ENCODE data around the gene LRRC75B.
"Not testable (repeated sequence)": the region's sequence is repeated elsewhere in the genome, so short reads cannot be mapped to it uniquely, and the experiment has no call there.

Gene LRRC75B

GRCh38 chr22:24602105-24602749, 9.4 kb upstream of the LRRC75B start:
- DNase-seq: not testable (repeated sequence)

GRCh38 chr22:24601217-24602104, 8.6 kb upstream of the LRRC75B start:
- no peak for DNase-seq

DNA sequence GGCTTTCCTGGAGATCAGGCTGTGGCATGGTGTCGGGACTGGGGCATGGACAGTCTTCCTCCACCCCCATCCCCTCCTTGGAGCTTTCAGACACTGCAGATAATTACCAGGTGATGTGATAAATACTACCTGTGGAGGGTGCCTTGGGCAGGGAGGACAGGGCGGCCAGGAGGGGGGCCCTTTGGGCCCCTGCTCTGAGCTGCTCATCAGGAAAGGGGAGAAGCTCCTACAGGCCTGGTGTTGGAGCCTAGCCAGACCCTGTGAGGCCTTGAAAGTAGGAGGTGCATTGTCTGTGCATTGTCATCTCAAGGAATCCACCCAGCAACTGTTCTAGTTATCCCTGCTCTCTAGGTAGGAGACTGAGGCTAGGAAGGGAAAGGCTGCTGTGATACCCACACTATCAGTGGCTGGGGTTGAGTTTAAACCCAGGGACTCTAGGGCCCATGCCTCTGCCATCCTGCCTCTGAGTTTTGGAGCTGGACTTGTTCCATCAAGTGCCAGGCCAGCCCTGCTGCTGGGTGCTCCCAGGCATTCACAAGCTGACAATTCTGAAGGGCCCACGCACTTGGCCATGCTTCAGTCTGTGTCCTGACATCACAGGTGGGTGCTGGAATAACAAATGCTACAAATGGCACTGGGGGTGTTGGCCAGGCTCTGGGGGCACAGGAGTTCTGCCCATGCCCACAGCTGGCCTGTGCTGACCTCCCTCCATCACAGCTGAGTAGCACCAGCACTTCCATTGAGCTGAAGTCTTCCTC, 7.3 kb upstream of the LRRC75B start:
- DNase-seq: not testable (repeated sequence)

DNA sequence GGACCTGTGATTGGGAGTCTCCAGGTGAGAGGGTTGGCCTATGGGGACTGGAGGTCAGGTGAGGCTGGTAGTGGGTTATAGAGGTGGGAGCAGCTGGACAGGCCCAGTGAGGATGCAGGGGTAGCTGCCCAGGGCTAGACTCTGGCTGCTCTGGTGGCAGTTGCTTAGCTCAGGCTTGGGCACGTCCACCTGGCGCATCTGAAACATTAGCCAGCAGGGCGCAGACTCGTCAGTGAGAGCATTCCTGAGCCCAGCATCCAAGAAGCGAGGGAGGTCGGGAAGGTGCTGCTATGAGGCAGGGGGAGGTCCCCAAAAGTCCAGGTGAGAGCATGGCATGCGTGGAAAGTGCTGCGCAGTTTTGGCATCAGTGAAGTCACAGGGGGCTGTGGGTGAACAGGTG, 6.6 kb upstream of the LRRC75B start:
- no peak for DNase-seq

GRCh38 chr22:24597076-24597475, 4.2 kb upstream of the LRRC75B start:
- not testable (repeated sequence) for DNase-seq

DNA sequence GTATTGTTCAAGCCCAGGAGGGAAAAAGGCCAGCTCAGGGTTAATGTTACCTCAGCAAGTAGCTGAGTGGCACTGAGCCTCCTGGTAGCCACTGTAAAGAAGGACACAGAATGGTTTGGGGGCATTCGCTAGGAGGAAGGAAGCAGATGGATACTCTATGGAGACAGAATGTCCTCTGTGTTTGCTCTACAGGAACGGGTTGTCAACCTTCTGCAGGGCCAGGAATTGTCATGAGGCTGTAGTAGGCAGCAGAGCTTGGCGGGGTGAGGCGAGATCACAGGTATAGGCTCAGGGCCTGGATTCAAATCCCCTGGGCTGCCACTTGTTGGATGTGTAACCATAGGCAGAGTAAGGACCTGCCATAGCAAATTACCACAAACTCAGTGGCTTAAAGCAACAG, 3.0 kb upstream of the LRRC75B start:
- DNase-seq: no peak

DNA sequence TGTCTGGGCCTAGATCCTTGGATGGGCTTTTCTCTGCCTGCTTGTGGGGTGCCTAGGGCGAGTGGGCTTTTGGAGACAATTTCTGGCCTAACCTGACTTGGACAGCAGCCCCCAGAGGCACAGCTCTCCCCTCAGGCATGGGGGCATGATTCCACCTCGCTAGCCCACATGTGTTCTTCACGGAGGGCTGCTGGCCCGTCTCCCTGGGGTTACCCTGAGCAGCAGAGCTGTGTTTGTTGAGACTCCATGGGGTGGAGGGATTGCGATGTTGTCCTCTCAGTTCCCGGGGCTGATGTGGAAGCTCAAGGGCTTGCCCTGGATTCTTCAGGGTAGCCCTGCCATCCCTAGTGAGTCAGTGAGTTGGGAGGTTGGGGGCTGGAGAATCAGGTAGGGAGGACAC, 2.4 kb upstream of the LRRC75B start:
- no peak for DNase-seq

DNA sequence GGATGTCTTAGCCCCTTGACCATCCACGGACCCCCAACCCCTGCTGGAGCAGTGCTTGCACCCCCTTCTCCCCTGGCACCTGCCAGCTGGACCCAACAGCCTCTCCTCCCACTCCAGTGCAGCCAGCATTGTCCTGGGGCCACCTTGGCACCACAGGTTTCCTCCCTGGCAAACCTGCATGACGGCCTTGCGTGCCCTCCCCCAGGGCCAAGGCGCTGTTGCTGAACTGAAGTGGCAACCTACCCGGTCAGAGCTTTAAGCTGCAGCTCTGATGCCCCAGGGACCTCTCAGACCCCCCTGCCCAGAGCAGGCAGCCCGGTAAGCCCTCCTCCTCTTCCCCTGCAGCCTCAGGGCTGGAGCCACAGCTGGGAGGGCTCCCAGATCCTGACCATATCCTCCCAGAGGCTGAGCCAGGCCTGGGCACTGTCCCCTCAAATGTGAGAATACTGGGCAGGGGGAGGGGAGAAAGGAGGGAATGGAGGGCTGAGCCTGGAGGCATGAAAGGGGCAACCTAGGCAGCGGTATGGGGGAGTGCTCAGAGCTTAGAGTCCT, 1.8 kb upstream of the LRRC75B start:
- DNase-seq: no peak

DNA sequence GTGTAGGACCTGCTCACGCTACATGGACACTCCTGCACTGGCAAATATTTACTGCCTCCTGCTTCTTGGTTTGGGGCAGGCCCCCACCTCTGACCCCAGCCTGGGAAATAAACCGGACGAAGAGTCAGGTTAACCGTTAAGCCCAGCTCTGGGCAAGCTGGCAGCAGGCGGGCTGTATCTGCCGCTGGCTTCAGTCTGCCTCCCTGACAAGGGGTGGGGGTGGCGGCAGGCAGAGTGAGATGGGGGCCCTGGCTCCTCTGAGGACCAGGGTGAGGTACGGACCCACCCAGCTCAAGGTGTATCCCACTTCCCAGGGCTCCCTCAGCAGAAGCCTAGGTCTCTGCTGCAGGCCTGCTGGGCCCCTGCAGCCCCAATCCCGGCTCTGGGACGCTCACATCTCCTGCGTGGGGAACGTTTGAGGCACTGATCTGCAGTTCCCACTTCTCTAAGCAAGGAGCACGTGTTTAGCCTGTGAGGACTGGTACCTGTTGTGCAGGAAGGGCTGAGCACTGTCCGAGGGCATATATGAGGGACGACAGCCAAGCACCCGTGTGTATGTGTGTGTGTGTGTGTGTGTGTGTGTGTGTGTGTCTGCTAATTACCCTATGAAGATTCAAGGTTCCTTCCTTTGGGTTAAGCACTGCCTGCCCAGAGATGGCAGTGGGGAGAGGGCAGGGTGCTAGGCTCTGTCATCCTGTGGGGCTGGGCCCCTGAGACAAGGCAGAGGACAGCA, 1.1 kb upstream of the LRRC75B start:
- DNase-seq: no peak

DNA sequence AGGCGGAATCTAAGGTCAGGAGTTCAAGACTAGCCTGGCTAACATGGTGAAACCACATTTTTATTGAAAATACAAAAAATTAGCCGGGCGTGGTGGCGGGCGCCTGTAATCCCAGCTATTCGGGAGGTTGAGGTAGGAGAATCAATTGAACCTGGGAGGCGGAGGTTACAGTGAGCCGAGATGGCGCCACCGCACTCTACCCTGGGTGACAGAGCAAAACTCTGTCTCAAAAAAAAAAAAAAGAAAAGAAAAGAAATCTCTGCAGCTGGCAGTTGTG, 624 bp upstream of the LRRC75B start:
- DNase-seq: not testable (repeated sequence)

DNA sequence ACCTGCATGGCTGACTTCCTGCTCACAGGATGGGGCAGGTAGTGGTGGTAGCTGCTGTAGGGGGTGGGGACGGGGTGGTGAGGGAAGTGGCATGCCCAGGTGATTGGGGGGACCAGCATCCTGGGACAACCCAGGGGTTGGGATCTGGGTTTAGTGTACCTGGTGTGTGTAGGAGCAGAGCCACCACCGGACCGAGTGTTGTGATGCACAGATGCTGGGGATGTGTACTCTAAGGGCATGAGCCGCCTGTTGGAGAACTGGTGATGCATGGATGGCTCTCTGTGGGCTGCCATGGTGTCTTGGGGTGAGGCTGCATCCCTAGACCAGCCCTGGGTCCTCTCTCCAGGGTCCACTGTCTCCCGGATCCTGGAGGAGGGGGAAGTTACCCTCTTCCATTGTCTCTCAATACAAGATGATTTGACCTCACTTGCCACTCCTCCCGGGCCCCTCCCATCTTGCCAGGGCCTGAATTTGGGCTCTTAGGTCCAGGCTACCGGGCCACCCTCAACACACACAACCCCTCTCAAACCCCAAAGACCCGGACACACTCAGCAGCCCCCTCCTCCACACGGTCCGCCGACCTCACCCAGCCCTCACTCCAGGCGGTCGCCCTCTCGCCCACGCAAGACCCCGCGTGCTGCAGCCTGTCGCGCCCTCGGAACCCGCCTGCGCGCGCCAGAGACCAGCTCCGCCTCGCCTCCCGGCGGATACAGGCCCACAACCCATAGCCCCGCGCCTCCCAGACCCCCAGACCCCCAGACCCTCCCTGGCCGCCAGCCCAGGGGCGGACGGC, 619 bp downstream of the LRRC75B start:
- no peak for DNase-seq

DNA sequence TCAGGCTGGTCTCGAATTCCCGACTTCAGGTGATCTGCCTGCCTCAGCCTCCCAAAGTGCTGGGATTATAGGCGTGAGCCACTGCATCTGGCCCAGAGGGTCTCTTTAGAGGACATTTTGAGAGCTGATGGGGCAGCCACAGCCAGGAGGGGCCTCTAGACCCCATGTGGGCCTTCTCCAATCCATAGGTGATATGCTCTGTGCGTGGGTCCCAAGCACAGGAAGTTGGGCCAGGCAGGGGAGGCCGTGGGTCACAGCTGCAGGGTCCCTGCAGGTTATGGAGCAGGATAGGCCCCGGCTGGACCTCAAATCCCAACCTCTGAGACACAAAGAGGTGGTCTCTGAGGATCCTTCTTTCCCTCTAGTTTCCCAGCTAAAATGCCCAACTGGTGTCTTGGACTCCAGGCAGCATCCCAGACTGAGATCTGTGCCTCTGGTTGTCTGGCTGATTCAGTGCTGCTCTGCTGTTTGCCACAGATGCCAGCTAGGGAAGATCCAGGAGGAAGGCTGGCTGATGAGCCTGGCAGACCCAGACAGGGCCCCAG, 1.5 kb downstream of the LRRC75B start:
- no peak for DNase-seq

GRCh38 chr22:24590596-24591173, 2.2 kb downstream of the LRRC75B start:
- DNase-seq: no peak

DNA sequence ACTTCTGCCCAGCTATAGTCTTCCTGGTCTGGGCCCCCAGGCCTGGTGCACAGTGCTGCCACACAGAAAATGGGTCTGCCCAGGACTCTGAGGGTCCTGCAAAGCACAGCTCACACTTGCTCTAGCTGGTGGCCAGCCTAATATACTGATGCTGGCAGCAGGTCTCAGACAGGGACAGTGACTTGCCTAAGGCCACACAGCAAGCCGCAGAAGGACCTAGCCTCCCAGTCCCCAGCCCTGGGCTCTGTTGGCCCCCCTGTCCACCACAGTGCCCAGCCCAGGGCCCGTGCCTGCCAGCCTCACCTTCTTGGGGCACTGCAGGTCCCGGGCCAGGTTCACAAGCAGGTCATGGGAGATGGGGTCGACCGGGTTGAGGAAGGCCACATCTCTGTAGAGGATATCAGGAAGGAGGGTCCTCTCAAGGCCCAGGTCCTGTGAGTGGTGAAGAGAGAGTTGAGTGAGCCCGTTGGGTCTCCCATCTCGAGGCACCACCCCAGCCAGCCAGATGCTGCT, 3.3 kb downstream of the LRRC75B start:
- DNase-seq: no peak

GRCh38 chr22:24588757-24589481, 4.0 kb downstream of the LRRC75B start:
- no peak for DNase-seq

DNA sequence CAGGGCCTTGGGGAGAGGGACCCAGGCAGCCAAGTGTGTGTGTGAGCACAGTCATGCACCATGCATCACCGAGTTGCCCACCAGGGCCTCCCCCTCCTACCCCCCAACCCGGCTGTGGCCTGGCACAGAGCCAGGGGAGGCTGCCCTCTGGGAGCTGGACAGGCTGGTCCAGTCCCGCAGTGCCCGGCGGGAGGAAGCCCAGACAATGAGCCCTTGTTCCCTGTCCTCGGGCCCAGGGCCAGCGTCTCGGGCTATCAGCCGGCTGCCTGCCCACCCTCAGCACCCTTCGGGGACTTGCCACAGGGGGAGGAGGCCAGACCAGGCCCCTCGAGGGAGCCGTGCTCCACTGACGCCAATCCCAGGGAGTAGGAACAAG, 4.5 kb downstream of the LRRC75B start:
- DNase-seq: no peak

GRCh38 chr22:24587948-24588347, 4.9 kb downstream of the LRRC75B start:
- no peak for DNase-seq

DNA sequence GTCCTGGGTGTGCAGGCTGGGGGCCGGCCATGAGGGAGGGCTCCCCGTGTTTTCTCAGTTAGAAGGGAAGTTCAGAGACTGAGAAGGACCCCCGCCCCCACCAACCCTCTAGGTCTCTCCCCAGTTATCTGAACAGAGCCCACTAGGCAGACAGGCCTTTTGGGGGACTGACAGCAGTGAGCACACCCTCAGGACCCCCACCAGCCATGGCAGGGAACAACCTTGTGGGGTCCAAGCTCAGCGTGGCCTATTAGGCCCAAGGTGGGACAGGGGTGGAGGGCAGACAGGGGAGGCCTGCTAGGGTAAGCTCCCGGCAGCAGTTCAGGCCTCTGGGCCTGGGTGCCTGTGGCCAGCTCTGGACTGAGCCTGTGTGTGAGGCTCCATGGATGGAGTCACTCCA, 5.6 kb downstream of the LRRC75B start:
- DNase-seq: no peak

GRCh38 chr22:24585927-24586546, 6.8 kb downstream of the LRRC75B start:
- DNase-seq: no peak

DNA sequence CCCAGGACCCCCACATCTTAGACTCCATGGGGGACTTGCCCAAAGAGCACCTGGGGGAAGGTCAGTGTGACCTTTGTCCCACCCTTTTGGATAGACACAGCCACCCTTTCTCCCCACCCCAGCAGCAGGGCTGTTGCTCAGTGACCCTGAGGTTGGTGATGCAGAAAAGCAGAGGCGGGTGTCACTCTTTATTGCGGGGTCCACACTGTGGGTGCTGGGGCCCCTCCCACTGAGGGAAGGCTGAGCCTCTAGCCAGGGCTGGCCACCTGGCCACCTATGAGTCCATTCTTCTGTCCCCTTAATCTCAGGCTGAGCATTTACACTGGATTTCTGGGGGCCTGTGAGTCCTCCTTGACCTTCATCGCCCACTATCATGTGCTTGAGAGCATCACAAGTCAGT, 7.4 kb downstream of the LRRC75B start:
- DNase-seq: no peak

All from activated CD8-positive, alpha-beta memory T cell treated with anti-CD3 and anti-CD28 coated beads, Interleukin-2, amount 50 U/mL, for 48 hours (primary cell).